HG02938 (cell line): ENCODE measurements around the gene ARL16.

Experiments used
- ATAC-seq: cut with Tn5 transposase; IDR thresholded peaks from one replicate; pipeline ENCODE4 v1.9.1; 2021; ENCODE audit warnings: mild to moderate bottlenecking, moderate library complexity; ENCODE audit not compliant: unreplicated experiment

Gene ARL16

DNA sequence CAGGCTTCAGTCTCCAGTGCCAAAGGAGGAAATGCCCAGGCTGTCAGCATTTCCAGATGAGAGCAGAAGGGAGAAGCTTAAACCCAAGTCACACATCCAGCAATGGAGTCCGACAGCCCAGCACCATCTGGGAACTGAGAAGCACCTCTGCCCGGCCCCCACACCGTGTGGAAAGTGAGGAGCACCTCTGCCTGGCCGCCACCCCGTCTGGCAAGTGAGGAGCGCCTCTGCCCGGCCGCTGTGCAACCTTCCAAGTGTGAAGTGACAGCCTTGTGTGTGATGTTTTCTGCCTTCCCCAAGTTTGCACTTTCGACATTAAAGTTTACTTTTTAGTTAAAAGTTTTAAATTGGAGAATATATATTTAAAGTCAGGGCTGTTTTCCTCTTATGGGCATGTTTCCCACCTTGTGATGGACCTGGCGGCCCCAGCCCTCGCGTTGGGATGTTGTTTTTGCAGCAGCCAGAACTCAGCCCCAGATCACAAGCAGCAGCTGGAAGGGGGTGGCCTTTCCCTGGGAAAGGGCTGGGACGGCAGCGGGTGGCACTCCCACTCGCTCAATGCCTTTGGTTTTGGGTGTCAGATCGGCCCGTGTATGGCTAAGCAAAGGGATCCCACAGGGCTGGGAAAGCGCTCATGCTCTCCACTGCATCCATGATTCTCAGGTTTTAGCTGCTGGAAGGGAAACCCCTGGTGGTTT lies 9.9 kb downstream of the ARL16 start:
- no peak for ATAC-seq

- ATAC-seq, result no peak
Measured at GRCh38 chr17:81672954-81673353, 10.6 kb downstream of the ARL16 start.

DNA sequence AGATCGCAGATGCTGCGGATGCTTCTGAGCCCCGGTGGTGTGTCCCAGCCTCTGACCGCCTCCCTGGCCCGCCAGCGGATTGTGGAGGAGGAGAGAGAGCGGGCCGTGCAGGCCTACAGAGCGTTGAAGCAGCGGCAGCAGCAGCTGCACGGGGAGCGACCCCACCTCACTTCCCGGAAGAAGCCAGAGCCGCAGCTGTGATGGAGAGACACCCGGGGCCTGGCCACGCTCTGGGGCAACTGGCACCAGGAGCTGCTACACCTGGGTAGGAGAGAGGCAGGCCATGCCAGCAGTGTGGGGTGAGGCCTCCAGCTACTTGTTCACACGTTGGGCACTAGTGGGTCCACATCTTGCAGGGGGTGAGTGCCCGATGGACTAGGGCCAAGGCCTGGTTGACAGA lies 11.1 kb downstream of the ARL16 start:
- no peak for ATAC-seq

DNA sequence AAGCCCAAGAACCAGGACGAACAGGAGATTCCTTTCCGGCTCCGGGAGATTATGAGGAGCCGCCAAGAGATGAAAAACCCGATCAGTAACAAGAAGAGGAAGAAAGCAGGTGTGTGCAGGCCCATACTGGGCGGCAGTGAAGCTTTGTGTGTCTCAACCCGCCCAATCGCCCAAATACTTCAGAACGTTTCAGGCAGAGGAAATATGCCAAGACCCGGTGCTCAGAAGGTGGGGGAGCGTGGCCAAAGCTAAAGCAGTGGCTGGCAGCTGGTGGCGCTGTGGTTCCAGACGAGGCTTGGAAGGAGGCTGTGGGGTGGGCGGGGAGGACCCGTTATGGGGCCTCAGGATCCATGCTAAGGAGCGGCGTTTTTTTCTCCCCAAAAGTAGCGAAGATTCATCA lies 15.8 kb downstream of the ARL16 start:
- ATAC-seq, result no peak

DNA sequence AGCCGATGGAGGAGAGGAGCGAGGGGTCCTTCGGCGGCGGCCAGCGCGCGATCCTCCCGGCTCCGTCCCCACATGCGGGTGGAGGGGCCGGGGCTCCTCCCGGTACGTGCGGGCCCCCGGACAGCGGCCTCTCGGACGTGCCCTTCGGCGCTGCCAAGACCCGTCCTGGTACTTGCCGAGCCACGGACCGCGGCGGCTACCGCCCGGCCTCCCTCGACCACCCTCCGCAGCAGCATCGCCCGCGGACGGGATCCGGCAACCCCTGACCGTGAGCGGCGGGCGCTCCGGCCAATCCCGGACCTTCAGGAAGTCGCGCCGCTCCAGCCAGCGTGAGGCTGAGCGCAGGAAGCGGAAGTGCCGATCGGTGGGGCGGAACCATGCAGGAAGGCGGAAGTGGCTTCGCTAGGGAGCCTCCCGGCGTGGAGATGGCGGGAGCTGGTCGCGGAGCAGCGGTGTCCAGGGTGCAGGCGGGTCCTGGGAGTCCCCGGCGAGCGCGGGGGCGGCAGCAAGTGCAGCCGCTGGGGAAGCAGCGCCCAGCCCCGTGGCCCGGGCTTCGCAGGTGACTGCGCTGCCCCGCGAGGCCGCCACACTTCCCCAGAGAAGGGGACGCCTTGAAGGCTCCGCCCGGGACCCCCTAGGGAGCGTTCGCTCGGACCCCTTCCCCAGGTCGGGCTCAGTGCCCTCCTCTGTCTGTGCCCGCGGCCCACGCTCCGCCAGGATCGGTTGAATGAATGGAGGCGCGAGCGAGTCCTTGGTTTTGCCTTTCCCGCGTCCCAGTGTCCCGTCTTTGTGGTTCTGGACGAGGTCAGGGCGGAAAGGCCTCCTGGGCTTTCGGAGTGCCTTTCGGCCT lies 17.0 kb downstream of the ARL16 start, which contains the start of the genes CCDC137 and OXLD1:
Gene CCDC137, plus strand, starts transcription at position 396 of the 850 bp plus-strand sequence. Its CDS starts 30 bp downstream, at position 426.
Gene OXLD1, minus strand, starts transcription at position 264 of the 850 bp plus-strand sequence. Its CDS starts 28 bp downstream, at position 236.
- ATAC-seq, result peak; percentile 77

DNA sequence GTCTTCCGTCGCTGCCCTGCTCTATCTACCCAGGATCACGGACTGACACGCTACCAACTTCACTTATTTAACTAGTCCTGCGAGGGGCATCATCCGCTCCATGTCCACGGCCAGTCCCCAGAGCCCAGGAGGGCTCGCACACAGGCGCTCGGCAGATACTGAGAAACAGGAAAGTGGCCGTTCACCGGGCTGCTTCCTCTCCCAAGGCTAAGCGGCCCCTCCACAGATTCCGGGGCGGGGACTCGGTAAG lies 17.6 kb downstream of the ARL16 start:
- no peak for ATAC-seq

GRCh38 chr17:81665205-81666091 lies 18.1 kb downstream of the ARL16 start:
- peak; percentile 12 for ATAC-seq

- no peak for ATAC-seq
Measured at GRCh38 chr17:81664051-81664470, 19.5 kb downstream of the ARL16 start.

DNA sequence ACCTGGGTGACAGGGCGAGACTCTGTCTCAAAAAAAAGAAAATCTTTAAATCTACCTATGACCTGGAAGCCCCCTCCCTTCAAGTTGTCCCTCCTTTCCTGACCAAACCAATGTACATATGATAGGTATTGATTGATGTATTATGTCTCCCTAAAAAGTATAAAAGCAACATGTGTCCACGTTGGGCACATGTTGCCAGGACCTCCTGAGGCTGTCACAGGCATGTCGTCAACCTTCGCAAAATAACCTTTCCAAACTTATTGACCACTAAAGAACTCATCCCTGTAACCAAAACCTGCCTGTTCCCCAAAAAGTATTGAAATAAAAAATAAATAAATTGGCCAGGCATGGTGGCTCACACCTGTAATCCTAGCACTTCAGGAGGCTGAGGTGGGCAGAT lies 21.6 kb downstream of the ARL16 start:
- ATAC-seq, result no peak

- no peak for ATAC-seq
Measured at GRCh38 chr17:81660441-81660840, 23.2 kb downstream of the ARL16 start.

- ATAC-seq, result no peak
Measured at GRCh38 chr17:81659038-81659437, 24.6 kb downstream of the ARL16 start.

DNA sequence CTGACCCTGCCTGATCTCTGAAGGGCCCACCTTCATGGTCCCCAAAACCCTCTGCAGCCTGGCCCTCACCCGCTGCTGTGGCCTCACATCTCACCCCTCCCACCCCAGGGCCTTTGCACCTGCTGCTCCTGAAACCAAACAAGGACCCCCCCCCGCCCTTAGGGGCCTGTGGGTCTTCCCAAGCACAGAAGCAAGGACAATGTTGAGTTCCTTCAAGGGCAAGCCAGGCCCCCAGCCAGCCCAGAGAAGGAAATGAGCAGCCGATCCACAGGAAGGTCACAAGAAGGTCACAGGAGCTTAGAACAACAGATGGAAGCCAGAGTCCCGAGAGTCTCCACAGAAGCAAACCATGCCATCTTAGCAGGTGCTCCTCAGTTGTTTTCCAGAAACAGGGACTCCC lies 26.8 kb downstream of the ARL16 start:
- no peak for ATAC-seq

- no peak for ATAC-seq
Measured at GRCh38 chr17:81656118-81656743, 27.4 kb downstream of the ARL16 start, which contains the start of gene PDE6G. TSS of gene PDE6G (minus strand) at chr17:81656542. CDS start at chr17:81653305, 3,237 bp downstream.

- ATAC-seq, result no peak
Measured at GRCh38 chr17:81655378-81656117, 28.0 kb downstream of the ARL16 start.

GRCh38 chr17:81652906-81653771 lies 30.5 kb downstream of the ARL16 start:
- ATAC-seq, result no peak

DNA sequence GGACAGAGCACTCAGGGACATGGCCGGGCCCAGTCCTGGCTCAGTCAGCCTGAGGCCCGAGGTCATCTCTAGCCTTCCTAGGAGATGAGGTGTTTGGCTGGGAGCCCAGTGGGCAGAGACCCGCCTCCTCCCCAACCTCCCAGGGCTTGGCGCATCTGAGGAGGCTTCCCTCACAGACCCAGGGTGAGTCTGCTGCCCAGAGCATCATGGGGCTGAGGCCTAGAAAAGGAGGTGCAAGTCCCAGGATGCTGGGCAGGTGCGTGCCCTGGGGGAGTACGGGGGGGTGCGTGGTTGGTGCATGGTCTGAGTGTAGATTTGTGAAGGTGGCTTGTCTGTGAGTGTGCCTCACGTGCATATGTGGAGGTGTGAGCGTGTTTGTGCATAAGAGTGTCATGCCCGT lies 31.9 kb downstream of the ARL16 start:
- no peak for ATAC-seq

- ATAC-seq, result no peak
Measured at GRCh38 chr17:81650951-81651350, 32.6 kb downstream of the ARL16 start.

GRCh38 chr17:81648707-81649085 lies 34.9 kb downstream of the ARL16 start:
- ATAC-seq, result no peak
